ENCODE data around the gene MALSU1. TPM values are rescaled to one million over a fixed set of nuclear protein-coding genes. Genes with fewer than 3 reads are reported as not detected.

Gene MALSU1
- total and polyA plus RNA-seq, 9 donors: 44.3 to 88.7 (median 53.2) TPM

- DNase-seq: no peak
- Histone ChIP-seq H3K4me1 (ENCODE audit: insufficient read depth) (no peaks in the 10 kb centered on the region), H3K36me3 (no peaks in the 10 kb centered on the region), H3K4me3 (no peak overlapping the region), H3K9me3 (no peaks in the 10 kb centered on the region), H3K27me3 (no peaks in the 10 kb centered on the region), H3K27ac (no peak overlapping the region)
- intact Hi-C loops (cut with DNase I): no loop called here
- TF ChIP-seq CTCF (IDR thresholded peaks at IDR 0.05) (no peak), EP300 (IDR thresholded peaks at IDR 0.05) (no peak), POLR2A (IDR thresholded peaks at IDR 0.05) (no peak)
- WGBS, 3 donors: 73 to 79% (median 77%) methylated on average over 7 of the region's 7 CpGs
These were observed 42.9 kb downstream of the MALSU1 start for GRCh38 chr7:23341846-23342598.

- H3K27ac ChIP-seq: no peak overlapping the region
- DNase-seq: no peak
- intact Hi-C loops (cut with DNase I): no loop called here
- H3K36me3 ChIP-seq: no peaks in the 10 kb centered on the region
- no peaks in the 10 kb centered on the region for H3K9me3 ChIP-seq
- H3K27me3 ChIP-seq: no peaks in the 10 kb centered on the region
- TF ChIP-seq EP300 (IDR thresholded peaks at IDR 0.05) (no peak), POLR2A (IDR thresholded peaks at IDR 0.05) (no peak), CTCF (IDR thresholded peaks at IDR 0.05) (no peak)
- no peaks in the 10 kb centered on the region for H3K4me1 ChIP-seq (ENCODE audit: insufficient read depth)
- H3K4me3 ChIP-seq: no peak overlapping the region
These were observed 44.0 kb downstream of the MALSU1 start for GRCh38 chr7:23343102-23343501.

GRCh38 chr7:23343806-23344475 is 44.8 kb downstream of the MALSU1 start:
- Histone ChIP-seq H3K27me3 (no peaks in the 10 kb centered on the region), H3K4me1 (ENCODE audit: insufficient read depth) (no peaks in the 10 kb centered on the region), H3K9me3 (no peaks in the 10 kb centered on the region), H3K27ac (no peak overlapping the region), H3K4me3 (no peak overlapping the region), H3K36me3 (no peaks in the 10 kb centered on the region)
- intact Hi-C loops (cut with DNase I): no loop called here
- DNase-seq: no peak
- 76 to 82% (median 81%) methylated on average over 9 of the region's 9 CpGs for WGBS, 3 donors
- TF ChIP-seq CTCF (IDR thresholded peaks at IDR 0.05) (no peak), POLR2A (IDR thresholded peaks at IDR 0.05) (no peak), EP300 (IDR thresholded peaks at IDR 0.05) (no peak)

GRCh38 chr7:23345601-23346000 is 46.5 kb downstream of the MALSU1 start:
- H3K27me3 ChIP-seq: no peaks in the 10 kb centered on the region
- no peaks in the 10 kb centered on the region for H3K9me3 ChIP-seq
- no peak for DNase-seq
- no peak for TF ChIP-seq EP300 (IDR thresholded peaks at IDR 0.05)
- intact Hi-C loops (cut with DNase I): no loop called here
- no peaks in the 10 kb centered on the region for H3K4me1 ChIP-seq (ENCODE audit: insufficient read depth)
- no peaks in the 10 kb centered on the region for H3K36me3 ChIP-seq
- no peak overlapping the region for H3K27ac ChIP-seq
- 86 to 90% (median 89%) methylated on average over 6 of the region's 6 CpGs for WGBS, 3 donors
- no peak overlapping the region for H3K4me3 ChIP-seq

- TF ChIP-seq POLR2A (IDR thresholded peaks at IDR 0.05) (no peak), CTCF (IDR thresholded peaks at IDR 0.05) (no peak), EP300 (IDR thresholded peaks at IDR 0.05) (no peak)
- Histone ChIP-seq H3K9me3 (no peaks in the 10 kb centered on the region), H3K27ac (no peak overlapping the region), H3K4me3 (no peak overlapping the region), H3K36me3 (no peaks in the 10 kb centered on the region), H3K27me3 (no peaks in the 10 kb centered on the region), H3K4me1 (ENCODE audit: insufficient read depth) (no peaks in the 10 kb centered on the region)
- no peak for DNase-seq
- intact Hi-C loops (cut with DNase I): no loop called here
- 89 to 93% (median 90%) methylated on average over 8 of the region's 8 CpGs for WGBS, 3 donors
These were observed 47.2 kb downstream of the MALSU1 start for GRCh38 chr7:23346316-23346715.

Data from ovary (tissue), 9 donors.